HepG2 (cell line): ENCODE data around the gene FAM53B. TPM values are rescaled to one million over a fixed set of nuclear protein-coding genes. Genes with fewer than 3 reads are reported as not detected.

Experiments
- ATAC-seq: fragments of 200-7000 bp; cut with Tn5 transposase; 3 replicates; pipeline ENCODE4 v1.9.1; 2020; ENCODE audit warnings: mild to moderate bottlenecking, moderate library complexity
- BruUV-seq: library from RNA; stranded (reverse); fragments of 400-500 nt; replicated peaks from 2 replicates; lab custom pipeline; 2021; lab: Mats Ljungman, UMichigan
- CTCF ChIA-PET: fragments of 300-600 bp; formaldehyde crosslinking; extraction: SDS; loops from one replicate; lab custom pipeline; 2021; ENCODE audit warnings: low total read pairs, inconsistent platforms, low intra/inter-chr PET ratio; lab: Yijun Ruan, JAX
- POLR2A ChIA-PET: fragments of 350-600 bp; sonication (Branson Sonifier 250); formaldehyde crosslinking; loops from one replicate; lab custom pipeline; 2020; ENCODE audit warnings: antibody characterized with exemption, inconsistent platforms; lab: Yijun Ruan, JAX
- DNase-seq: peaks from one replicate; pipeline ENCODE4 v3.0.0-alpha.2; 2015; ENCODE audit warnings: low spot score
- FAIRE-seq: peaks from 3 replicates; lab custom pipeline; 2011; peaks lifted over from hg19 to GRCh38; lab: Jason Lieb, UNC
- H2AFZ ChIP-seq: one replicate; pipeline ENCODE4 v1.6.1; 2011; ENCODE audit warnings: low read length, inconsistent platforms
- H3K27ac ChIP-seq: fragments of 300-600 bp; 3 replicates; pipeline ENCODE4 v1.8.0; 2011; ENCODE audit warnings: mixed run types, mild to moderate bottlenecking, mixed read lengths, low read length, inconsistent platforms; ENCODE audit not compliant: insufficient read depth; ENCODE audit errors: extremely low read length
- H3K27me3 ChIP-seq, 2 experiments: fragments of 200-600 bp in 1 of 2; 2 replicates in 1 of 2; 3 replicates in 1 of 2; pipeline versions ENCODE4 v1.6.0 to v1.8.0; 2011; ENCODE audit warnings: low read length in 2 of 2, mild to moderate bottlenecking in 2 of 2, moderate library complexity in 2 of 2, inconsistent platforms in 1 of 2; ENCODE audit not compliant: insufficient read depth in 2 of 2, control insufficient read depth in 1 of 2
- H3K36me3 ChIP-seq, 2 experiments: fragments of 200-600 bp in 1 of 2; replicated peaks in 1 of 2; 2 replicates in 1 of 2; 3 replicates in 1 of 2; pipeline versions ENCODE4 v1.5.1 to v1.8.0; 2011; ENCODE audit warnings: low read length in 2 of 2, inconsistent platforms in 1 of 2; ENCODE audit not compliant: insufficient read depth in 2 of 2, control insufficient read depth in 1 of 2
- H3K4me1 ChIP-seq: 2 replicates; pipeline ENCODE4 v1.5.1; 2012; ENCODE audit warnings: low read length, inconsistent platforms; ENCODE audit not compliant: insufficient read depth
- H3K4me2 ChIP-seq: 2 replicates; pipeline ENCODE4 v1.6.0; 2011; ENCODE audit warnings: low read depth, low read length, inconsistent platforms
- H3K4me3 ChIP-seq, 3 experiments: fragments of 200-600 bp in 1 of 3; sonication (generic), shearing (Covaris generic) in 1 of 3; replicated peaks in 1 of 3; 2 replicates each; pipeline ENCODE4 v1.5.1; 2011 to 2016; ENCODE audit warnings: low read length in 3 of 3, inconsistent platforms in 2 of 3, low read depth in 2 of 3, mild to moderate bottlenecking in 2 of 3, control low read depth in 1 of 3, mixed read lengths in 1 of 3; ENCODE audit not compliant: insufficient read depth in 1 of 3
- H3K79me2 ChIP-seq: one replicate; pipeline ENCODE4 v1.6.1; 2011; ENCODE audit warnings: low read length, inconsistent platforms; ENCODE audit not compliant: insufficient read depth
- H3K9ac ChIP-seq: 2 replicates; pipeline ENCODE4 v1.6.0; 2011; ENCODE audit warnings: mild to moderate bottlenecking, low read depth, low read length, inconsistent platforms; ENCODE audit not compliant: insufficient read depth
- H3K9me3 ChIP-seq: 2 replicates; pipeline ENCODE4 v1.5.1; 2012; ENCODE audit warnings: mild to moderate bottlenecking, low read length
- H4K20me1 ChIP-seq: 2 replicates; pipeline ENCODE4 v1.6.0; 2011; ENCODE audit warnings: inconsistent platforms, mild to moderate bottlenecking, low read length, moderate library complexity; ENCODE audit not compliant: insufficient read depth
- ARNT2 ChIP-seq: sonication (generic); formaldehyde crosslinking; IDR thresholded peaks from 2 replicates; pipeline ENCODE4 v1.8.0; 2022; ENCODE audit warnings: mild to moderate bottlenecking, low read depth, missing genetic modification reagents, moderate library complexity
- BCL6 ChIP-seq: IDR thresholded peaks from 2 replicates; pipeline ENCODE4 v1.6.1; 2016; ENCODE audit warnings: missing genetic modification reagents, missing compliant biosample characterization
- BORCS8-MEF2B ChIP-seq: sonication (generic); formaldehyde crosslinking; IDR thresholded peaks from 2 replicates; pipeline ENCODE4 v1.8.0; 2022; ENCODE audit warnings: mild to moderate bottlenecking, missing genetic modification reagents
- HDAC2 ChIP-seq: sonication (generic); formaldehyde crosslinking; IDR thresholded peaks from 2 replicates; pipeline ENCODE4 v1.4.0; 2020; ENCODE audit warnings: missing genetic modification reagents
- SALL1 ChIP-seq: sonication (generic); formaldehyde crosslinking; IDR thresholded peaks from 2 replicates; pipeline ENCODE4 v1.8.0; 2022; ENCODE audit warnings: mild to moderate bottlenecking, missing genetic modification reagents
- TOE1 ChIP-seq: sonication (generic); formaldehyde crosslinking; IDR thresholded peaks from 2 replicates; pipeline ENCODE4 v1.4.0; 2020; ENCODE audit warnings: mild to moderate bottlenecking, missing genetic modification reagents
- ZNF546 ChIP-seq: sonication (generic); formaldehyde crosslinking; conservative IDR thresholded peaks from 2 replicates; pipeline ENCODE4 v1.8.1; 2023; ENCODE audit warnings: mild to moderate bottlenecking, missing genetic modification reagents
- ZNF670 ChIP-seq: sonication (generic); formaldehyde crosslinking; IDR thresholded peaks from 2 replicates; pipeline ENCODE4 v1.8.0; 2022; ENCODE audit warnings: mild to moderate bottlenecking, missing genetic modification reagents, borderline replicate concordance
- ZNF687 ChIP-seq: sonication (generic); formaldehyde crosslinking; IDR thresholded peaks from 2 replicates; pipeline ENCODE4 v1.5.1; 2020; ENCODE audit warnings: mild to moderate bottlenecking, missing genetic modification reagents, moderate library complexity
- WGBS: methylation state at CpG from one replicate; pipeline ENCODE4 v1.1.6; 2017; ENCODE audit warnings: low lambda C conversion rate; 5-methylcytosine and 5-hydroxymethylcytosine counted together
- in situ Hi-C: cut with HindIII; loops from 2 replicates; pipeline ENCODE4 v1.10.0; 2017; ENCODE audit warnings: low pct_unique_long_range_greater_than_20kb; ENCODE audit not compliant: extremely low pct_ligation_motif_present
- intact Hi-C: fragments of 100-400 bp; cut with micrococcal nuclease; formaldehyde crosslinking; loops from one replicate; pipeline ENCODE4 v1.10.0; 2022; ENCODE audit not compliant: unreplicated experiment
- polyA plus RNA-seq, 8 experiments: library from polyadenylated mRNA; depleted of rRNA in 3 of 8; stranded (reverse) in 7 of 8; unstranded in 1 of 8; fragments of >200 nt; fragmentation: Illumina TruSeq in 4 of 8; extraction: Trizol in 4 of 8; gene quantifications; 2 replicates each; pipeline versions ENCODE4 v1.2.1 to v1.2.3, GENCODE V29; 2011 to 2016; ENCODE audit warnings: low read depth in 4 of 8, missing spikeins in 1 of 8, mixed read lengths in 1 of 8; ENCODE audit not compliant: insufficient read depth in 1 of 8
- total RNA-seq, 5 experiments: library from RNA; depleted of rRNA; stranded (reverse); fragments of >200 nt; fragmentation: Illumina TruSeq; extraction: Trizol; gene quantifications; 2 replicates each; pipeline ENCODE4 v1.2.3, GENCODE V29; 2016; ENCODE audit warnings: low read depth in 1 of 5

The FAM53B gene
- total and polyA plus RNA-seq, 2 of the 13 experiments (the other 11 are each of a cell fraction or from before 2014, with no cell fraction given), result 6.4 to 19.3 TPM

- intact Hi-C loops, result no loop called here
- TF ChIP-seq BORCS8-MEF2B (CRISPR knock-in tag) (no peak), BCL6 (CRISPR knock-in tag) (peak; percentile 41; the same call in 1 of the 2 replicates)
- FAIRE-seq, result no peak
These were observed 153.7 kb downstream of the FAM53B start for GRCh38 chr10:124590216-124591122.

GRCh38 chr10:124589491-124590041, 154.6 kb downstream of the FAM53B start:
- no peaks in the 10 kb centered on the region for H3K79me2 ChIP-seq
- no peak overlapping the region for H2AFZ ChIP-seq
- ChIA-PET POLR2A (interaction anchor here (1.2 to 2.8 kb wide), 6 partner anchors 14 to 171 kb away, joined by 4 to 12 read pairs (median 6); partner anchors contain the start of gene OAT), CTCF (no interaction called here)
- no peaks in the 10 kb centered on the region for H4K20me1 ChIP-seq
- peak overlapping the region; percentile 88 for H3K4me2 ChIP-seq
- no peaks in the 10 kb centered on the region for H3K36me3 ChIP-seq
- H3K4me1 ChIP-seq, result peaks cover 53% of the 10 kb centered on the region
- in situ Hi-C loops, result no loop called here
- H3K9me3 ChIP-seq, result no peaks in the 10 kb centered on the region
- BruUV-seq, result no TSS peak
- intact Hi-C loops, result loop anchor here (2.0 kb wide), 1 partner anchor 19 kb away; no protein-coding TSS in a partner anchor
- DNase-seq (peak; percentile 76), FAIRE-seq (peak; percentile 52), ATAC-seq (peak; percentile 88)
- peak overlapping the region; percentile 52 for H3K27ac ChIP-seq
- 1% methylated on average over 15 of the region's 24 CpGs for WGBS
- 0 out of 2 replicates have a peak overlapping the region, but pooled peaks have one; percentile 33 for H3K9ac ChIP-seq
- no peaks in the 10 kb centered on the region for H3K27me3 ChIP-seq
- peak overlapping the region; percentile 51 to 68 (median 53) for H3K4me3 ChIP-seq
- TF ChIP-seq ZNF687 (CRISPR knock-in tag) (peak; percentile 58), HDAC2 (CRISPR knock-in tag) (0 out of 2 replicates have a peak, but pooled peaks have one; percentile 11), ZNF546 (no peak), SALL1 (CRISPR knock-in tag) (0 out of 2 replicates have a peak, but pooled peaks have one; percentile 11), ZNF670 (CRISPR knock-in tag) (no peak), TOE1 (CRISPR knock-in tag) (no peak), ARNT2 (CRISPR knock-in tag) (no peak)

More at GRCh38 chr10:124590216-124591122, 153.7 kb downstream of the FAM53B start:
- Histone ChIP-seq H3K4me3 (no peak overlapping the region), H3K4me2 (peak overlapping the region; percentile 88; the same call in 1 of the 2 replicates), H3K9ac (no peak overlapping the region), H4K20me1 (no peaks in the 10 kb centered on the region), H3K9me3 (no peaks in the 10 kb centered on the region), H3K4me1 (peaks cover 53% of the 10 kb centered on the region), H3K27me3 (no peaks in the 10 kb centered on the region), H3K79me2 (no peaks in the 10 kb centered on the region), H2AFZ (no peak overlapping the region), H3K36me3 (no peaks in the 10 kb centered on the region), H3K27ac (no peak overlapping the region)
- ATAC-seq (no peak), DNase-seq (no peak)
- POLR2A ChIA-PET, result interaction anchor here (1.2 to 2.8 kb wide), 6 partner anchors 13 to 172 kb away, joined by 4 to 12 read pairs (median 6); partner anchors contain the start of gene OAT
- BruUV-seq, result no TSS peak
- CTCF ChIA-PET, result no interaction called here
- 79% methylated on average over 14 of the region's 23 CpGs for WGBS
- in situ Hi-C loops, result no loop called here
